ENCODE measurements around the gene ZBP1.

The ZBP1 gene

GRCh38 chr20:57658447-57658832 lies 38.2 kb upstream of the ZBP1 start:
- DNase-seq, result no peak

DNA sequence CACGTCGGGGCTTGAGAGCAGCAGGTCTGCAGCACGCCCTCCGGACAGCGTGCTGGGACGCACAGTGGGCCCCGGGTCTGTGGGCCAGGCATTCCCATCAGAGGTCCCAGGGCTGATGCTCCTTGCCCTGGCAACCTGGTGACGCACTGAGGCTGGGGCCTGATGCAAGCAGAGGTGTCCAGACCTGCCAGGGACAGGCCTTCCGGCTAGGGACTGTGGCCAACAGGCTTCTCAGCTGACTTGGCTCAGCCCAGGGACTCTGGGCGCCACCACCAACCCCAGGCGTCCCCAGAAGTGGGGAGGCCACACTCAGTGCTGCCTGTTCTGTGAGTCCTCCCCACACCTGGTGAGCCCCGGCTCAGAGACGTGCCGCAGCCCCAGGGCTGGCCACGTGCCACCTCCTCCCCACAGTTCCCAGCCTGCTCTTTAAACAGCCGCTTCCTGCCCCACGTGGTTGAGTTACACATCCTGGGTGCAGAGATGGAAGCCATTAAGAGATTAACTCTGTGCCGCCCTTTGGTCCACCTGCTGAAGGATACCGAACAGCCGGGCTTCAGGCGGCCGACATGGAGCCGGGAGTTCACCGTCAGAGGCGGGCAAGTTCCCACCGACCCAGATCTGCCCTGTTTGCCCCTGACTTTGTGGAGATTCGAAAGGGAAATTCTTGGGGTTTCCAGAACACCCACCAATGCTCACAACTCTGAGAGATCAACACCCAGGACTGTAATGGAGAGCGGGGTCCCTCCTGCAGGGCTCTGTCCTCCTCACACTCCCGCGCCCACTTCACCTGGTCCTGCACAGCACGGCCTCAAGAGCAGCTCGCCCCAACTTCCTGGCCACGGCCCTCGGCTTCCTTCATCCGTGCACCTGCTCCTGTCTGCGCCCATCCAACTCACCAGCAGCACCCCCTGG lies 37.6 kb upstream of the ZBP1 start:
- DNase-seq, result peak; percentile 31

GRCh38 chr20:57656821-57657534 lies 36.8 kb upstream of the ZBP1 start:
- no peak for DNase-seq

DNA sequence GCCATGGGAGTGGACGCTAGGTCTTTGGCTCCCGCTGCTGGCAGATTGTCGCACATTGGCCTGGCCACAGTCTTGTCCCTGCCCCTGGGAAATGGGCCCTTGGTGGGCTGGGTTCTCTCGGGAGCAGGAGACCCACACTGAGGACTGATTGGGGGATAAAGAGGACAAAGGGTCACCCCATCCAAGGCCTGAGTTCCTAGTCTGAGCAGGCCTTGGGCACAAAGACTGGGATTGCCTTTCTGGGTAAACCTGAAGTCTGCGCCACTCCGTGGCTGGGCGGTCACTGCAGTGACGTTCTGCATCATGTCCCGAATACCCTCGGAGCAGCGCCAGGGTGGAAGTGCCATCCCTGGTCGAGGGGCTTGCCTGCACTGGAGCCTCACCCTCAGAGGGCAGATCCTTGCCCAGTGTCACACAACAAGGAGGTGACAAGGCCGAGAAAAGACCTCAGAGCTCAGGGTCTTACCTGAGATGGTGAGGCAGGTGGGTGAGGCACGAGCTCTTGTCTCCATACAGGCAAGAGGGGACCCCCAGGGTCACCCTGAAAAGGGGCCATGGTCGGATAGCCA lies 36.1 kb upstream of the ZBP1 start:
- no peak for DNase-seq

DNA sequence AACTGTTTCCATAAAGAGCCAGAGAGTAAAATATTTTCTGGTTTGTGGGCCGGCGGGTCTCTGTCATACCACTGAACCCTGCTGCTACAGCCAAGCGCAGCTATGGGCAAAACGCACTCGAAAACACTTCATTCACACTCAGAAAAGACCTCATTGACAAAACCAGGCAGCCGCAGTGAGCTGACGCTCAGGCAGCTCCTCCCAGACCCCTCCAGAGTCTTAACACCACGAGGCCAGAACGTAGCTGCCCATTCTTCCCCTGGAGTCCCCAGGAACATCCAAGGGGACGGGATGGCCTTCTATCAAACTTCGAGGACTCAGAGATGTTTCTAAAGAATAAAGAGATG lies 35.6 kb upstream of the ZBP1 start:
- no peak for DNase-seq

GRCh38 chr20:57654998-57655808 lies 35.0 kb upstream of the ZBP1 start:
- no peak for DNase-seq

DNA sequence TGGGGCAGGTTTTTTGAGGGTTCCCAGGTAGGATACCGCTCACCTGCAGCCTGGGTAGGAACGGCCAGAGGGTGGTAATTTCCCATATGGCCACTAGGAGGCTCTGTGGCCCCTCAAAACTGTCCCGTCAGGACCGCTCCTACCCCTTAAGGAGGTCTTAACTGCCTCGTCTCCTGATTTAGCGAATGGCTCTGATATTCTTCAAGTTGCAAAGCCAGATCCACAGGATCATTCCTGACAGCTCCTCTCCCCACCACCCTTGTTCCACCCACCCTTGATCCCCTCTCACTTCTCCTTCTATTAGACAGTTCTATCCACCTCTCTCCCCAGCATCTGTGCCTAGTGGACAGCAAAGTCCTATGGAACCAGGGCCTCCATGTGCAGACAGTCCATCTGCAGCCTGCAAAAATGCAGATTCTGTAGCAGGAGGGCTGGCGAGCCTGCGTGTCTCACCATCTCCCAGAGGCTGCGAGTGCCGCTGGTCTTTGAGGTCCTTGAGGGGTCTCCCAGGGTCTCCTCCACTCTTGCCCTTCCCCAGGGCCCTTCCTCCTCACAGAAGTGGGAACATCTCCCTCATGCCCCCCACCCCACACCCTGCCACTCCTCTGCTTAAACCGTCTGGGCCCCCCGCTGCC lies 34.3 kb upstream of the ZBP1 start:
- peak; percentile 49 for DNase-seq

DNA sequence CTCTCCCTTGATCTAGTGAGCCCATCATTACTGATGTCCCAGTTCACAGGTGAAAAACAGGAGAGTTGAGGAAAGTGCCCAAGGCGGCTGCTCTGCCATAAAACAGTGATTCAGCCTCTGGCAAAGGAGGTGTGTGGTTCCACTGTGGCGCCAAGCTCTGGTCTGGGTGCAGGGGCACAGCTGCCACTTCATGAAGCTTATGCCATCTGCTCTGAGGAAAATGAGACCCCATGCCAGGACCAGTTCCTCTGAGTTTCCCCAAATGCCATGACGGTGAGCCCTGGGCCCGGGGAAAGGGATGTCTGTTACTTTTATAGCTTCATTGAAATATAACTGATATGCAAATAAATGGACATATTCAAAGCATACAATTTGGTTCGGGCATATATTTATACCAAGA lies 33.7 kb upstream of the ZBP1 start:
- no peak for DNase-seq

GRCh38 chr20:57653546-57653900 lies 33.3 kb upstream of the ZBP1 start:
- no peak for DNase-seq

GRCh38 chr20:57652606-57653545 lies 32.6 kb upstream of the ZBP1 start:
- DNase-seq, result no peak

GRCh38 chr20:57651881-57652605 lies 31.8 kb upstream of the ZBP1 start:
- DNase-seq, result no peak

DNA sequence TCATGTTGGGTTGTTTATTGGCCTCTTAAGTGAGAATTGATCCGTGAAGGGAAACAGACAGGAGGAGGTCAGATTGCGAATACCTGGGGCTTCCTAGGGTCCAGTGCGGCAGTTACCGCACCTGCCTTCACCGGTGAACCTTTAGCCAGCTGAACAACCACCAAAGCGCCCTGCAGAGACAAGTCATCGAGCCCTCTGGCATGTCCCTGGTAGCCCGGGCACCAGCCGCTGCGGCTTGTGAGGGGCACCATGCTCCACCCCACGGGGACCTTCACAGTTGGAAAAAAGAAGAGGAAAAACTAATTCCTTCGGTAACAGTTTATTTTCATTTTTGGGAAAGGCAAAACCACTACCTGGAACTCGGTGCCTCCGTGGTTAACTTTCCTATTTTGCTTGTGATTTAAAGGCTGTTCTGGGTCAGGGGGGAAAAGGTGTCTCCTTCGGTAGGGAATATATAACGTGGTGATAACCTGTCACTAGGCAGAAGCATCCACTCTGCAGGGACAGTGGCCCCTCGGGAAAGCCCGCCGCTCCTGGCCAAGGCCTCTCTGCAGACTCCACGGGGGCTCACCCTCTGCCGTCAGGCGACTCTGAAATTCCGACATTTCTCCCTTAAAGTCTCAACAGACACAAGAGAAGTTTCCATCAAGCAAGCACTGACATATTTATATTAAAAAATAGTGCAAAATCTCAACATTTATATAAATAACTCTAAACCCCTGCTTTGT lies 30.7 kb upstream of the ZBP1 start:
- DNase-seq, result no peak

DNA sequence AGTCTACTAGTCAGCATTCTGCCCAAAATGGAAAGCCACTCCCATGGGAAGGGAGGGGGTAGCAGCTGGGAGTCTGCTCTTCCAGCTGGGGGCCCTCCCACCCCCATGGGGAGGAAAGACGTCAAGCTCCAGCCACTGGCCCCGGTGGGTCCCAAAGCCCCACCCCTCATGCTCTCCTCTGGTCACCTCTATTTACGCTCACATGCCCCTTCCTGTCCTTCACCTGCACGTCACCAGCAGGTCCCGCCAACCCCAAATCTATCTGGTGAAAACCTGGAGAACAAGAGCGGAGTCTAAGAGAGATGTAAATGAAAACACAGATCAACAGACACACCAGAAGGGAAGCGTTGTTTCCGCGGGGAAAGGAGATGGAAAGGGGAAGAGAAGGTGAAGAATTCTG lies 30.0 kb upstream of the ZBP1 start:
- no peak for DNase-seq

GRCh38 chr20:57649617-57650015 lies 29.4 kb upstream of the ZBP1 start:
- no peak for DNase-seq

DNA sequence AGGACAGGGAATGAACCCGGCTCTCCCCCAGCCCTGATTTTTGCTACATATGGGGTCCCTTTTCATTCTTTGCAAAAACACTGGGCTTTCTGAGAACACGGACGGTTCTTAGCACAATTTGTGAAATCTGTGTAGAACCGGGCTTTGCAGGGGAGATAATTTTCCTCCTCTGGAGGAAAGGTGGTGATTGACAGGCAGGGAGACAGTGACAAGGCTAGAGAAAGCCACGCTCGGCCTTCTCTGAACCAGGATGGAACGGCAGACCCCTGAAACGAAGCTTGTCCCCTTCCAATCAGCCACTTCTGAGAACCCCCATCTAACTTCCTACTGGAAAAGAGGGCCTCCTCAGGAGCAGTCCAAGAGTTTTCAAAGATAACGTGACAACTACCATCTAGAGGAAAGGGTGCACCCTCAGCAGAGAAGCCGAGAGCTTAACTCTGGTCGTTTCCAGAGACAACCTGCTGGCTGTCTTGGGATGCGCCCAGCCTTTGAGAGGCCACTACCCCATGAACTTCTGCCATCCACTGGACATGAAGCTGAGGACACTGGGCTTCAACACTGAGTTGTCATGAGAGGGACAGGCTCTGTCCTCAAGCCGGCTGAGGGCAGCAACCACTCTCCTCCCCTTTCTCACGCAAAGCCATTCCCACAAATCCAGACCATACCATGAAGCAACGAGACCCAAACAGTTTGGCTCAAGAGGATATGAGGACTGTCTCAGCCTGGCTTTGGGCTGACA lies 28.8 kb upstream of the ZBP1 start:
- no peak for DNase-seq

- DNase-seq, result no peak
These were observed 27.9 kb upstream of the ZBP1 start for GRCh38 chr20:57647933-57648785.

DNA sequence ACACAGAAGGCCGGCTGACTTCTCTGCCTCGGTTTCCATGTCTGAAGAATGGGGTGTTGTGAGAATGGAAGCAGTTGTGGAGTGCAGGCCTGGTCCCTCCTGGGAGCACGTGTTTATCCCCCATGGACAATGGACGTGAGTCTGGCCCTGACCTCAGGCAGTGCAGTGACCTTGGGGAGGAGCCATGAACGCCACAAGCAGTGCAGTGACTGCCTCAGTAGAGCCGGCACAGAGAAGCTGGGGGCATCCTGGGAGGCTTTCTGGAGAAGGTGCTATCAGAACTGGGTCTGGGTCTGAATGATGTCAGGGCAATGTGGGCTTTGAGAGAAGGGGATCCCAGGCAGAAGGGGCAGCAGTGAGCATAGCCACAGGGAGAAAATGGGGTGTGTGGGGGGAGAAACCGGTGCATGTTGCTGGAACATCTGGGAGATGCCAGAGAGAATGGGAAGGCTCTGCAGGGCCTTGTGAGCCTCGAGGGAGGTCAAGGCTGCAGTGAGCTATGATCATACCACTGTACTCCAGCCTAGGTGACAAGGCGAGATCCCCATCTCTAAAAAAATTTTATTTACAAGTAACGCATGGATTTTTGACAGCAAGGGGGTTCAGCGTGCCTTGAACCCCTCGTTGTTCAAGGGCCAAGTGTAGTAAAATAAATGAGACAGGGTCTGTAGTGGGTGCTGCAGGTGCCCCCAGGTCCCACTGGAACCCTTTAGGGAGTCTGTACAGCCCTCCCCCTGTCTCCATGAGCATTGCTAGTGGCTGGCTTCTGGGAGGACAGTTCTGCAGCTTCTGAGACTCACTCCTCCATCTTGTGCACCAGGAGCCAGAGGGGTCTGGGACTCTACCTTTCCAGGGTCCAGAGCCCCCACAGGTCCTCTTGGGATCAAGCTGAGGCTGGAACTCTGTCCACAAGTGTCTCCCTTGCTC lies 27.0 kb upstream of the ZBP1 start:
- DNase-seq, result no peak

Data from stimulated activated CD4-positive, alpha-beta T cell treated with anti-CD3 and anti-CD28 coated beads, Interleukin-1b, Interleukin-23, amount 100 ng/mL, for 48 hours (primary cell).